ENCODE data around the gene TUSC2. TPM values are rescaled to one million over a fixed set of nuclear protein-coding genes. Genes with fewer than 3 reads are reported as not detected.

TUSC2 gene
- polyA plus RNA-seq, 1 of the 3 experiments (the other 2 are of a cell fraction) = 58.7 TPM

DNA sequence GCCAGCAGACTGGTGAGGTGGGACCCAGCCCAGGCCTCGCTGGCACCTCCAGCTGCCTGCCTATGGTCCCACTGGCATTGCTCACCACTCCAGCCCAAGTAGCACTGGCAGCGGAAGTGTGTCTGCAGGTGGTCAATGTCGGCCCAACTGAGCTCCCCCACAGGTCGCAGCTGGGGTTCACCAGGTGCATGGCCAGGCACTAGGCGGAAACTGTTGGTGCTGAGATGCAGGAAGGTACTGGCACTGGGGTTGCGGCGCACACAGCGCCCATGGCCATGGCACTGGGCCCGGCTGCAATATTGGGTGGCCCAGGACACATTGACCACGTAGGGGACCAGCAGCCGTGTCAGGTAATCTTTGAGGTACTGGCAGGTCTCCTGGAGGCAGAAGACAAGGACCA lies 9.9 kb downstream of the TUSC2 start:
- Histone ChIP-seq H3K4me3 (ENCODE audit: low read depth in 2 of 2, low read length in 1 of 2) (no peak overlapping the region), H3K9me3 (no peaks in the 10 kb centered on the region), H3K79me2 (ENCODE audit: insufficient read depth) (peaks cover 39% of the 10 kb centered on the region), H2AFZ (ENCODE audit: low read depth) (no peak overlapping the region), H4K20me1 (ENCODE audit: insufficient read depth) (no peaks in the 10 kb centered on the region), H3K4me1 (ENCODE audit: control insufficient read depth in 1 of 2, insufficient read depth in 2 of 2, low read depth in 1 of 2, low read length in 1 of 2) (peaks cover 0 to 37% of the 10 kb centered on the region in 2 experiments; a peak in 2 of 4 replicates), H3K9me2 (no peaks in the 10 kb centered on the region), H3K27me3 (ENCODE audit: insufficient read depth) (no peaks in the 10 kb centered on the region), H3K36me3 (replicated peaks in 1 of 2; ENCODE audit: control insufficient read depth in 1 of 2, insufficient read depth in 2 of 2, low read length in 1 of 2) (peaks cover 15 to 30% of the 10 kb centered on the region in 2 experiments), H3K27ac (ENCODE audit: low read depth in 2 of 2, low read length in 1 of 2) (no peak overlapping the region; a peak in 1 of 4 replicates), H3K4me2 (no peak overlapping the region), H3K9ac (no peak overlapping the region), H3F3A (replicated peaks; ENCODE audit: insufficient read depth) (peaks cover 9% of the 10 kb centered on the region)
- no peak for DNase-seq
- ChIA-PET POLR2A (no interaction called here), CTCF (interaction anchor here (1.6 to 5.9 kb wide), 2 partner anchors 16 to 25 kb away, joined by 6 to 45 read pairs; partner anchors contain the start of genes HYAL1, HYAL3, IFRD2 and NAA80)
- no CpG with 5 or more reads among the region's 11 CpGs for WGBS (ENCODE audit: low lambda C conversion rate)
- TF ChIP-seq RAD21 (IDR thresholded peaks at IDR 0.05; ENCODE audit: low read length) (no peak), GATA2 (CRISPR knock-in tag; IDR thresholded peaks at IDR 0.05) (no peak)
- TF ChIP-seq, protein P1, sequence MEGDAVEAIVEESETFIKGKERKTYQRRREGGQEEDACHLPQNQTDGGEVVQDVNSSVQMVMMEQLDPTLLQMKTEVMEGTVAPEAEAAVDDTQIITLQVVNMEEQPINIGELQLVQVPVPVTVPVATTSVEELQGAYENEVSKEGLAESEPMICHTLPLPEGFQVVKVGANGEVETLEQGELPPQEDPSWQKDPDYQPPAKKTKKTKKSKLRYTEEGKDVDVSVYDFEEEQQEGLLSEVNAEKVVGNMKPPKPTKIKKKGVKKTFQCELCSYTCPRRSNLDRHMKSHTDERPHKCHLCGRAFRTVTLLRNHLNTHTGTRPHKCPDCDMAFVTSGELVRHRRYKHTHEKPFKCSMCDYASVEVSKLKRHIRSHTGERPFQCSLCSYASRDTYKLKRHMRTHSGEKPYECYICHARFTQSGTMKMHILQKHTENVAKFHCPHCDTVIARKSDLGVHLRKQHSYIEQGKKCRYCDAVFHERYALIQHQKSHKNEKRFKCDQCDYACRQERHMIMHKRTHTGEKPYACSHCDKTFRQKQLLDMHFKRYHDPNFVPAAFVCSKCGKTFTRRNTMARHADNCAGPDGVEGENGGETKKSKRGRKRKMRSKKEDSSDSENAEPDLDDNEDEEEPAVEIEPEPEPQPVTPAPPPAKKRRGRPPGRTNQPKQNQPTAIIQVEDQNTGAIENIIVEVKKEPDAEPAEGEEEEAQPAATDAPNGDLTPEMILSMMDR (IDR thresholded peaks at IDR 0.05) = no peak

DNA sequence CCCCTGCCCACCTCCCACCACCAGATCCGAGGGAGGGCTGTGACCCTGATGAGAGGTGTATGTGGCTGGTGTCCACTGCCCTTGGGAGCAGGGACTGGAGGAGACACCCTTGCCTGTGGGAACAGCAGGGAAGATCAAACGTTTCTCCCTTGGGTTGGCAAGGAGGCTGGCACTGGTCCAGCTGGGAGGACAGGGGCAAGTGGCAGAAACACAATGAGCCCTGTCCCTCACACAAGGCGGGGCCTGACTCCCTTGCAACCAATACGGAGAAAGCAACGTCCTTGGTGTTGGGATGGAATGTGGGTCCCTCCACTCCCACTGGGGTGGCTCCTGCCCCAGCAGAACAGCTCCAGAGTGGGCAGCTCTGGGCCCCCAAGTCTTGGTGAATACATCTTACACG lies 10.7 kb downstream of the TUSC2 start:
- 74% methylated on average over 6 of the region's 6 CpGs for WGBS (ENCODE audit: low lambda C conversion rate)
- Histone ChIP-seq H3K4me2 (0 out of 2 replicates have a peak overlapping the region, but pooled peaks have one; percentile 11), H3K27me3 (ENCODE audit: insufficient read depth) (no peaks in the 10 kb centered on the region), H4K20me1 (ENCODE audit: insufficient read depth) (no peaks in the 10 kb centered on the region), H3K27ac (ENCODE audit: low read depth in 2 of 2, low read length in 1 of 2) (no peak overlapping the region), H2AFZ (ENCODE audit: low read depth) (no peak overlapping the region), H3K4me3 (ENCODE audit: low read depth in 2 of 2, low read length in 1 of 2) (no peak overlapping the region), H3F3A (replicated peaks; ENCODE audit: insufficient read depth) (peaks cover 9% of the 10 kb centered on the region), H3K9me3 (no peaks in the 10 kb centered on the region), H3K79me2 (ENCODE audit: insufficient read depth) (peaks cover 39% of the 10 kb centered on the region), H3K36me3 (replicated peaks in 1 of 2; ENCODE audit: control insufficient read depth in 1 of 2, insufficient read depth in 2 of 2, low read length in 1 of 2) (peaks cover 15 to 30% of the 10 kb centered on the region in 2 experiments), H3K9ac (no peak overlapping the region), H3K9me2 (no peaks in the 10 kb centered on the region), H3K4me1 (ENCODE audit: control insufficient read depth in 1 of 2, insufficient read depth in 2 of 2, low read depth in 1 of 2, low read length in 1 of 2) (peaks cover 0 to 34% of the 10 kb centered on the region in 2 experiments; a peak in 2 of 4 replicates)
- CTCF ChIA-PET = interaction anchor here (1.4 to 5.9 kb wide), 2 partner anchors 9 to 16 kb away, joined by 4 to 45 read pairs; partner anchors contain the start of genes HYAL1, HYAL3 and NAA80
- DNase-seq = no peak
- POLR2A ChIA-PET = no interaction called here
- TF ChIP-seq, protein P2, sequence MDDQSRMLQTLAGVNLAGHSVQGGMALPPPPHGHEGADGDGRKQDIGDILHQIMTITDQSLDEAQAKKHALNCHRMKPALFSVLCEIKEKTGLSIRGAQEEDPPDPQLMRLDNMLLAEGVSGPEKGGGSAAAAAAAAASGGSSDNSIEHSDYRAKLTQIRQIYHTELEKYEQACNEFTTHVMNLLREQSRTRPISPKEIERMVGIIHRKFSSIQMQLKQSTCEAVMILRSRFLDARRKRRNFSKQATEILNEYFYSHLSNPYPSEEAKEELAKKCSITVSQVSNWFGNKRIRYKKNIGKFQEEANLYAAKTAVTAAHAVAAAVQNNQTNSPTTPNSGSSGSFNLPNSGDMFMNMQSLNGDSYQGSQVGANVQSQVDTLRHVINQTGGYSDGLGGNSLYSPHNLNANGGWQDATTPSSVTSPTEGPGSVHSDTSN (IDR thresholded peaks at IDR 0.05) = no peak
- no peak for TF ChIP-seq EZH2phosphoT487 (IDR thresholded peaks at IDR 0.05; ENCODE audit: borderline replicate concordance, low read depth)
- no peak for TF ChIP-seq GATA2 (CRISPR knock-in tag; IDR thresholded peaks at IDR 0.05)

DNA sequence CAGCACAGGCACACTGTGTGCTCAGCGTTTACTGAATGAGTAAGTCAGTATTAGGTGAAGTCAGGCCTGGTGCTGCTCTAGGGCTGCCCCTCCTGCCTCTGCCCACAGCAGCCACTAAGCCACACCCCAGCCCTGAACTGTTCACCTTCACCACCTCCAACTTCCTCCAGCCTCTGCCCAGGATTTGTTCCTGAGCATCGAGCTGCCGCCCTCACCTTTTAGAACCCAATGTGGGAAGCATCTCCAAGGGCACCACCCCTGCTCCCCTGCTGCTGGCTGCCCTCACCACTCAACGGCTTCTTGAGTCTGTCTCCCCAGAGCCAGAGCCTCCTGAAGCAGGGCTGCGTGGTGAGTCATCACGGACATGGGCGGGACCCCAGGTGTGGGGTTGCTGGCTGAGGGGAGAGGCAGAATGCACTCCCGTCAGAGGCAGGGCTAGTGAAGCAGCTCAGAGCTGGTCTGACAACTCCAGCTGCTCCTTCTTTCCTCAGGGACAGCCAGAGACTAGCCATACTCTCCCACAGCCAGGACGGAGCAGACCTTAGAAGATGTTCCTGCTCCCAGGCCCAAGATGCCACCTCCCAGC lies 11.3 kb downstream of the TUSC2 start:
- Histone ChIP-seq H3K36me3 (replicated peaks in 1 of 2; ENCODE audit: control insufficient read depth in 1 of 2, insufficient read depth in 2 of 2, low read length in 1 of 2) (peaks cover 15 to 30% of the 10 kb centered on the region in 2 experiments), H3F3A (replicated peaks; ENCODE audit: insufficient read depth) (peaks cover 9% of the 10 kb centered on the region), H3K4me3 (ENCODE audit: low read depth in 2 of 2, low read length in 1 of 2) (no peak overlapping the region), H3K9me3 (no peaks in the 10 kb centered on the region), H4K20me1 (ENCODE audit: insufficient read depth) (no peaks in the 10 kb centered on the region), H3K4me2 (0 out of 2 replicates have a peak overlapping the region, but pooled peaks have one; percentile 11), H2AFZ (ENCODE audit: low read depth) (no peak overlapping the region), H3K4me1 (ENCODE audit: control insufficient read depth in 1 of 2, insufficient read depth in 2 of 2, low read depth in 1 of 2, low read length in 1 of 2) (peaks cover 0 to 29% of the 10 kb centered on the region in 2 experiments; a peak in 2 of 4 replicates), H3K27me3 (ENCODE audit: insufficient read depth) (no peaks in the 10 kb centered on the region), H3K9me2 (no peaks in the 10 kb centered on the region), H3K9ac (no peak overlapping the region), H3K79me2 (ENCODE audit: insufficient read depth) (peaks cover 39% of the 10 kb centered on the region), H3K27ac (ENCODE audit: low read depth in 2 of 2, low read length in 1 of 2) (no peak overlapping the region)
- CTCF ChIA-PET = interaction anchor here (1.4 to 5.9 kb wide), 2 partner anchors 10 to 15 kb away, joined by 4 to 45 read pairs; partner anchors contain the start of genes HYAL1, HYAL3 and NAA80
- WGBS (ENCODE audit: low lambda C conversion rate) = 64% methylated on average over 3 of the region's 9 CpGs
- POLR2A ChIA-PET = no interaction called here
- no peak for DNase-seq
- TF ChIP-seq CHD2 (IDR thresholded peaks at IDR 0.05; ENCODE audit: low read length, partially characterized antibody) (no peak), NFIC (IDR thresholded peaks at IDR 0.05; ENCODE audit: borderline replicate concordance) (no peak), RAD21 (IDR thresholded peaks at IDR 0.05; ENCODE audit: low read length) (no peak), POLR2AphosphoS5 (IDR thresholded peaks at IDR 0.05; ENCODE audit: low read depth, low read length) (no peak)
- TF ChIP-seq, protein P1 (IDR thresholded peaks at IDR 0.05) = no peak
- TF ChIP-seq, protein P2 (IDR thresholded peaks at IDR 0.05) = no peak
- TF ChIP-seq, protein P3, sequence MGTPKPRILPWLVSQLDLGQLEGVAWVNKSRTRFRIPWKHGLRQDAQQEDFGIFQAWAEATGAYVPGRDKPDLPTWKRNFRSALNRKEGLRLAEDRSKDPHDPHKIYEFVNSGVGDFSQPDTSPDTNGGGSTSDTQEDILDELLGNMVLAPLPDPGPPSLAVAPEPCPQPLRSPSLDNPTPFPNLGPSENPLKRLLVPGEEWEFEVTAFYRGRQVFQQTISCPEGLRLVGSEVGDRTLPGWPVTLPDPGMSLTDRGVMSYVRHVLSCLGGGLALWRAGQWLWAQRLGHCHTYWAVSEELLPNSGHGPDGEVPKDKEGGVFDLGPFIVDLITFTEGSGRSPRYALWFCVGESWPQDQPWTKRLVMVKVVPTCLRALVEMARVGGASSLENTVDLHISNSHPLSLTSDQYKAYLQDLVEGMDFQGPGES (IDR thresholded peaks at IDR 0.05; ENCODE audit: low read depth, low read length) = no peak
